Neural cell (in vitro differentiated cells): ENCODE results near the gene KRTAP5-1. TPM values are rescaled to one million over a fixed set of nuclear protein-coding genes. Genes with fewer than 3 reads are reported as not detected.

Experiments
- H2AFZ ChIP-seq: fragments of 200-600, 300-800 bp; sonication (generic), shearing (Covaris generic); 2 replicates; pipeline ENCODE4 v1.6.0; 2014; ENCODE audit warnings: low read depth, mild to moderate bottlenecking, antibody characterized with exemption, low read length, moderate library complexity
- H3F3A ChIP-seq: fragments of 200-600 bp; shearing (Covaris generic); 2 replicates; pipeline ENCODE4 v1.6.1; 2016; ENCODE audit warnings: mild to moderate bottlenecking, moderate library complexity, mixed read lengths, antibody characterized with exemption, low read length; ENCODE audit not compliant: insufficient read depth, poor library complexity, severe bottlenecking
- H3K27ac ChIP-seq: fragments of 200-600, 300-800 bp; sonication (generic), shearing (Covaris generic); 2 replicates; pipeline ENCODE4 v1.5.1; 2014; ENCODE audit warnings: mild to moderate bottlenecking, low read length, moderate library complexity
- H3K27me3 ChIP-seq: fragments of 300-800, 200-600 bp; sonication (generic), shearing (Covaris generic); 2 replicates; pipeline ENCODE4 v1.6.0; 2014; ENCODE audit warnings: mild to moderate bottlenecking, low read depth, low read length, moderate library complexity; ENCODE audit not compliant: insufficient read depth
- H3K36me3 ChIP-seq: fragments of 300-800, 200-600 bp; sonication (generic), shearing (Covaris generic); 2 replicates; pipeline ENCODE4 v1.5.1; 2014; ENCODE audit warnings: mild to moderate bottlenecking, antibody characterized with exemption, low read length, moderate library complexity; ENCODE audit not compliant: insufficient read depth
- H3K4me2 ChIP-seq: fragments of 300-800, 200-600 bp; sonication (generic), shearing (Covaris generic); 2 replicates; pipeline ENCODE4 v1.6.0; 2014; ENCODE audit warnings: mild to moderate bottlenecking, low read length
- H3K4me3 ChIP-seq: fragments of 300-800, 200-600 bp; sonication (generic), shearing (Covaris generic); 2 replicates; pipeline ENCODE4 v1.5.1; 2014; ENCODE audit warnings: mild to moderate bottlenecking, low read length, moderate library complexity
- H3K79me2 ChIP-seq: fragments of 200-600 bp; shearing (Covaris generic); replicated peaks from 2 replicates; pipeline ENCODE4 v1.6.0; 2014; ENCODE audit warnings: mild to moderate bottlenecking, low read length, moderate library complexity; ENCODE audit not compliant: insufficient read depth
- H3K9ac ChIP-seq: fragments of 300-800, 200-600 bp; sonication (generic), shearing (Covaris generic); 2 replicates; pipeline ENCODE4 v1.6.1; 2016; ENCODE audit warnings: mild to moderate bottlenecking, low read length, mixed read lengths
- H3K9me2 ChIP-seq: fragments of 200-600 bp; shearing (Covaris generic); 2 replicates; pipeline ENCODE4 v1.6.1; 2016; ENCODE audit warnings: mild to moderate bottlenecking, low read length, mixed read lengths; ENCODE audit not compliant: insufficient read depth
- H3K9me3 ChIP-seq: fragments of 200-600, 300-800 bp; sonication (generic), shearing (Covaris generic); 2 replicates; pipeline ENCODE4 v1.6.1; 2016; ENCODE audit warnings: mild to moderate bottlenecking, mixed run types, low read length, moderate library complexity, mixed read lengths
- H4K20me1 ChIP-seq: fragments of 200-600 bp; shearing (Covaris generic); 2 replicates; pipeline ENCODE4 v1.6.1; 2016; ENCODE audit warnings: mild to moderate bottlenecking, mixed run types; ENCODE audit not compliant: insufficient read depth
- EP300 ChIP-seq: fragments of 450-650 bp; conservative IDR thresholded peaks from 2 replicates; pipeline ENCODE4 v1.6.1; 2014; ENCODE audit warnings: antibody characterized with exemption, mild to moderate bottlenecking, moderate library complexity; ENCODE audit not compliant: poor library complexity, severe bottlenecking
- EZH2 ChIP-seq: fragments of 200-600, 300-800 bp; shearing (Covaris generic), sonication (generic); IDR thresholded peaks from 2 replicates; pipeline ENCODE4 v1.6.1; 2014; ENCODE audit warnings: antibody characterized with exemption, low read length, borderline replicate concordance, mild to moderate bottlenecking; ENCODE audit not compliant: insufficient read depth, poor library complexity, severe bottlenecking
- MXI1 ChIP-seq: fragments of 450-650 bp; conservative IDR thresholded peaks from 2 replicates; pipeline ENCODE4 v1.6.1; 2014; ENCODE audit warnings: antibody characterized with exemption, mild to moderate bottlenecking; ENCODE audit not compliant: poor library complexity, severe bottlenecking
- POLR2AphosphoS5 ChIP-seq: IDR thresholded peaks from 2 replicates; pipeline ENCODE4 v1.6.1; 2012
- RAD21 ChIP-seq: fragments of 450-650 bp; conservative IDR thresholded peaks from 2 replicates; pipeline ENCODE4 v1.6.1; 2014; ENCODE audit warnings: antibody characterized with exemption, mild to moderate bottlenecking, moderate library complexity
- SMC3 ChIP-seq: fragments of 450-650 bp; conservative IDR thresholded peaks from 2 replicates; pipeline ENCODE4 v1.6.1; 2014; ENCODE audit warnings: antibody characterized with exemption, mild to moderate bottlenecking, moderate library complexity; ENCODE audit not compliant: poor library complexity
- TAF1 ChIP-seq: IDR thresholded peaks from 2 replicates; pipeline ENCODE4 v1.6.1; 2012; ENCODE audit warnings: low read depth
- polyA plus RNA-seq: library from polyadenylated mRNA; depleted of rRNA; stranded (reverse); fragments of >200 nt; gene quantifications from 2 replicates; pipeline ENCODE4 v1.2.3, GENCODE V29; 2014
- TF ChIP-seq, protein P1 (sequence below): fragments of 450-650 bp; IDR thresholded peaks from 2 replicates; pipeline ENCODE4 v1.5.1; 2014; ENCODE audit warnings: antibody characterized with exemption, mild to moderate bottlenecking, moderate library complexity; ENCODE audit not compliant: poor library complexity, severe bottlenecking
- TF ChIP-seq, protein P2 (sequence below): IDR thresholded peaks from 2 replicates; pipeline ENCODE4 v1.6.1; 2012; ENCODE audit warnings: borderline replicate concordance

The KRTAP5-1 gene
- polyA plus RNA-seq, 1 donor from 2014 or later = not detected

DNA sequence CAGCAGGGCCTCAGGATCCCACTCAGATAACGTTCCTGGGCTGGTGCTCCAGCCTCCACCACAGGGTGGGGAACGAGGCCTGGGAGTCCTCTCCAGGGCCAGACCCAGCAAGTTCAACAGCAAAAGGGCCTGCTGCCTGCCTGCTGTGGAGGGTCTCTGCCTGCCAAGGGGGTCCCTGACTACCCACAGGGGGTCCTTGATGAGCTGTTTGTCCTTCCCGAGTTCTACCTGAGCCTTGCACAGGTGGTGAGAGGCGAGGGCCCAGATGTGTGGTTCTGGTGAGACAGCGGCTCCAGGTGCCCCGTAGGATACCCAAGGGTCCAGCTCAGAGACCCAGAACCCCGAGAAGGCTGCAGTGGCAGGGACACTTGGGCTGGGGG lies 17.4 kb downstream of the KRTAP5-1 start:
- Histone ChIP-seq H3K9me3 (no peaks in the 10 kb centered on the region), H3K36me3 (no peaks in the 10 kb centered on the region), H2AFZ (no peak overlapping the region), H3K9ac (peak overlapping the region; percentile 97), H3K4me3 (peak overlapping the region; percentile 94), H3K27ac (peak overlapping the region; percentile 85), H3F3A (no peaks in the 10 kb centered on the region), H3K4me2 (peak overlapping the region; percentile 81), H3K79me2 (peaks cover 60% of the 10 kb centered on the region), H3K27me3 (no peaks in the 10 kb centered on the region), H3K9me2 (no peaks in the 10 kb centered on the region), H4K20me1 (peaks cover 30% of the 10 kb centered on the region)
- TF ChIP-seq, protein P1, sequence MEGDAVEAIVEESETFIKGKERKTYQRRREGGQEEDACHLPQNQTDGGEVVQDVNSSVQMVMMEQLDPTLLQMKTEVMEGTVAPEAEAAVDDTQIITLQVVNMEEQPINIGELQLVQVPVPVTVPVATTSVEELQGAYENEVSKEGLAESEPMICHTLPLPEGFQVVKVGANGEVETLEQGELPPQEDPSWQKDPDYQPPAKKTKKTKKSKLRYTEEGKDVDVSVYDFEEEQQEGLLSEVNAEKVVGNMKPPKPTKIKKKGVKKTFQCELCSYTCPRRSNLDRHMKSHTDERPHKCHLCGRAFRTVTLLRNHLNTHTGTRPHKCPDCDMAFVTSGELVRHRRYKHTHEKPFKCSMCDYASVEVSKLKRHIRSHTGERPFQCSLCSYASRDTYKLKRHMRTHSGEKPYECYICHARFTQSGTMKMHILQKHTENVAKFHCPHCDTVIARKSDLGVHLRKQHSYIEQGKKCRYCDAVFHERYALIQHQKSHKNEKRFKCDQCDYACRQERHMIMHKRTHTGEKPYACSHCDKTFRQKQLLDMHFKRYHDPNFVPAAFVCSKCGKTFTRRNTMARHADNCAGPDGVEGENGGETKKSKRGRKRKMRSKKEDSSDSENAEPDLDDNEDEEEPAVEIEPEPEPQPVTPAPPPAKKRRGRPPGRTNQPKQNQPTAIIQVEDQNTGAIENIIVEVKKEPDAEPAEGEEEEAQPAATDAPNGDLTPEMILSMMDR = no peak
- TF ChIP-seq EP300 (no peak), TAF1 (no peak), POLR2AphosphoS5 (no peak), MXI1 (no peak), SMC3 (no peak), EZH2 (no peak), RAD21 (no peak)
- TF ChIP-seq, protein P2, sequence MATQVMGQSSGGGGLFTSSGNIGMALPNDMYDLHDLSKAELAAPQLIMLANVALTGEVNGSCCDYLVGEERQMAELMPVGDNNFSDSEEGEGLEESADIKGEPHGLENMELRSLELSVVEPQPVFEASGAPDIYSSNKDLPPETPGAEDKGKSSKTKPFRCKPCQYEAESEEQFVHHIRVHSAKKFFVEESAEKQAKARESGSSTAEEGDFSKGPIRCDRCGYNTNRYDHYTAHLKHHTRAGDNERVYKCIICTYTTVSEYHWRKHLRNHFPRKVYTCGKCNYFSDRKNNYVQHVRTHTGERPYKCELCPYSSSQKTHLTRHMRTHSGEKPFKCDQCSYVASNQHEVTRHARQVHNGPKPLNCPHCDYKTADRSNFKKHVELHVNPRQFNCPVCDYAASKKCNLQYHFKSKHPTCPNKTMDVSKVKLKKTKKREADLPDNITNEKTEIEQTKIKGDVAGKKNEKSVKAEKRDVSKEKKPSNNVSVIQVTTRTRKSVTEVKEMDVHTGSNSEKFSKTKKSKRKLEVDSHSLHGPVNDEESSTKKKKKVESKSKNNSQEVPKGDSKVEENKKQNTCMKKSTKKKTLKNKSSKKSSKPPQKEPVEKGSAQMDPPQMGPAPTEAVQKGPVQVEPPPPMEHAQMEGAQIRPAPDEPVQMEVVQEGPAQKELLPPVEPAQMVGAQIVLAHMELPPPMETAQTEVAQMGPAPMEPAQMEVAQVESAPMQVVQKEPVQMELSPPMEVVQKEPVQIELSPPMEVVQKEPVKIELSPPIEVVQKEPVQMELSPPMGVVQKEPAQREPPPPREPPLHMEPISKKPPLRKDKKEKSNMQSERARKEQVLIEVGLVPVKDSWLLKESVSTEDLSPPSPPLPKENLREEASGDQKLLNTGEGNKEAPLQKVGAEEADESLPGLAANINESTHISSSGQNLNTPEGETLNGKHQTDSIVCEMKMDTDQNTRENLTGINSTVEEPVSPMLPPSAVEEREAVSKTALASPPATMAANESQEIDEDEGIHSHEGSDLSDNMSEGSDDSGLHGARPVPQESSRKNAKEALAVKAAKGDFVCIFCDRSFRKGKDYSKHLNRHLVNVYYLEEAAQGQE = no peak

DNA sequence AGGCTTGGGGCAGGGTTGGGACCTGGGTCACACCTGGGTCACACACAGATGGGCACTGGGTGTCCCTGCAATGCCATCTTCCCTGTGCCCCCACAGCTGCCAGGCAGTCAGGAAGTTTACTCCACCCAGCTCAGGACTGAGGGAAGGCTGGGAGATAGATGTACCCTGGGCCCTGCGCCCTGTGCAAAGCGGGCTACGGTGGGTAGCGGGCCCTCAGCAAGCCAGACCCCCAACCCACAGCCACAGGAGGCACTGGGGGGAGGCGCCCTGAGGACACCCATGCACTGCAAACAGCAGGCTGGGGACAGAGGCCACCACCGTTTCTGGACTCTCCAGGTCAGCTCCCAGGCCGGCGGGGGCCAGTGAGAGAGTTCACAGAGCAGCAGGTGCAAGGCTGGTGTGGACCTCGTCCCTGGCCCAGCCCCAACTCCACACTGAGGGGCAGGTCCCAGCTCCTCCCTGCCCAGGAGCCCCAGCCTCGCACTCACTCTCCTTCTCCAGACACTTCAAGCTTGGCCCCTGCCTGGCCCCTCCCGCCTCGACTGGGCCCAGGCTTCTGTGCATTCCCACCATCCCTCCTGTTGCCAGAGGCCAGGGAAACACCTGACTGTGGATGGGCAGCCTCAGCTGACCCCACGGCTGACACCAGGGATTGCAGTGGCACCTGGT lies 17.9 kb downstream of the KRTAP5-1 start:
- TF ChIP-seq POLR2AphosphoS5 (no peak), RAD21 (no peak), TAF1 (no peak), MXI1 (no peak), EP300 (no peak), SMC3 (no peak), EZH2 (no peak)
- TF ChIP-seq, protein P1 = no peak
- TF ChIP-seq, protein P2 = no peak
- Histone ChIP-seq H4K20me1 (peaks cover 31% of the 10 kb centered on the region), H3K36me3 (no peaks in the 10 kb centered on the region), H3K4me2 (peak overlapping the region; percentile 81), H2AFZ (no peak overlapping the region), H3K4me3 (peak overlapping the region; percentile 94), H3K27ac (peak overlapping the region; percentile 85), H3K79me2 (peaks cover 56% of the 10 kb centered on the region), H3K9ac (peak overlapping the region; percentile 97), H3F3A (no peaks in the 10 kb centered on the region), H3K9me3 (no peaks in the 10 kb centered on the region), H3K27me3 (no peaks in the 10 kb centered on the region), H3K9me2 (no peaks in the 10 kb centered on the region)
